RWPE2 (cell line): ENCODE data around the gene TECR.
"Not testable (repeated sequence)": the region's sequence is repeated elsewhere in the genome, so short reads cannot be mapped to it uniquely, and the experiment has no call there.

Experiments used
- ATAC-seq: fragments of 200-7000 bp; cut with Tn5 transposase; 3 replicates; pipeline ENCODE4 v1.9.1; 2021; ENCODE audit warnings: low read depth
- DNase-seq: peaks from one replicate; pipeline ENCODE4 v3.0.0-alpha.2; 2020; ENCODE audit warnings: low spot score
- H3K27ac ChIP-seq: fragments of 450-650 bp; 2 replicates; pipeline ENCODE4 v1.5.1; 2017; ENCODE audit warnings: mild to moderate bottlenecking; ENCODE audit not compliant: poor library complexity, severe bottlenecking
- H3K27me3 ChIP-seq: fragments of 250-450 bp; sonication (Bioruptor Pico); 2 replicates; pipeline ENCODE4 v1.5.1; 2021; ENCODE audit warnings: mild to moderate bottlenecking, moderate library complexity; ENCODE audit not compliant: insufficient read depth, poor library complexity, severe bottlenecking
- H3K36me3 ChIP-seq: fragments of 250-450 bp; sonication (Bioruptor Pico); 2 replicates; pipeline ENCODE4 v1.5.1; 2020; ENCODE audit warnings: low read depth, mild to moderate bottlenecking, moderate library complexity
- H3K4me1 ChIP-seq: fragments of 250-450 bp; sonication (Bioruptor Pico); 2 replicates; pipeline ENCODE4 v1.5.1; 2021; ENCODE audit warnings: mild to moderate bottlenecking, moderate library complexity; ENCODE audit not compliant: insufficient read depth, poor library complexity, severe bottlenecking
- H3K4me3 ChIP-seq: fragments of 250-450 bp; sonication (Bioruptor Pico); 2 replicates; pipeline ENCODE4 v1.5.1; 2021; ENCODE audit warnings: mild to moderate bottlenecking, moderate library complexity; ENCODE audit not compliant: severe bottlenecking
- H3K9me3 ChIP-seq: fragments of 250-450 bp; sonication (Bioruptor Pico); 2 replicates; pipeline ENCODE4 v1.5.1; 2021; ENCODE audit warnings: mild to moderate bottlenecking, moderate library complexity; ENCODE audit not compliant: severe bottlenecking
- CTCF ChIP-seq: fragments of 450-650 bp; IDR thresholded peaks from one replicate; pipeline ENCODE4 v1.5.1; 2017; ENCODE audit warnings: mild to moderate bottlenecking, moderate library complexity; ENCODE audit not compliant: poor library complexity, severe bottlenecking

The TECR gene

GRCh38 chr19:14503285-14503684 is 26.1 kb upstream of the TECR start:
- no peak for ATAC-seq

DNA sequence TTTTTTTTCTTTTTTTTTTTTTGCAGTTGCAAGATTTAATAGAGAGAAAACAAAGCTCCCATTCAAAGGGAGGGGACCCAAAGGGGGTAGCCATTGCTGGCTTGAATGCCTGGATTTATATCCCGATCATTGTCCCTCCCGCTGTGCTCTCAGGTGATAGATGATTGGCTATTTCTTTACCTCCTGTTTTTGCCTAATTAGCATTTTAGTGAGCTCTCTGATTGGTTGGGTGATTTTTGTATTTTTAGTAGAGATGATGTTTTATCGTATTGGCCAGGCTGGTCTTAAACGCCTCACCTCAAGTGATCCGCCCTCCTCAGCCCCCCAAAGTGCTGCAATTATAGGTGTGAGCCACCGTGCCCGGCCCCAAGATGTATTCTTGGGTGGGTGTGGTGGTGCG is 24.8 kb upstream of the TECR start:
- Histone ChIP-seq H3K4me1 (peaks cover 39% of the 10 kb centered on the region), H3K27ac (peak overlapping the region; percentile 98)

More at GRCh38 chr19:14503285-14503684, 26.1 kb upstream of the TECR start:
- H3K4me1 ChIP-seq, result peaks cover 39% of the 10 kb centered on the region
- H3K9me3 ChIP-seq, result no peaks in the 10 kb centered on the region
- no peaks in the 10 kb centered on the region for H3K27me3 ChIP-seq
- H3K27ac ChIP-seq, result peak overlapping the region; percentile 98
- no peak for DNase-seq
- H3K4me3 ChIP-seq, result no peak overlapping the region
- no peak for TF ChIP-seq CTCF
- no peaks in the 10 kb centered on the region for H3K36me3 ChIP-seq

DNA sequence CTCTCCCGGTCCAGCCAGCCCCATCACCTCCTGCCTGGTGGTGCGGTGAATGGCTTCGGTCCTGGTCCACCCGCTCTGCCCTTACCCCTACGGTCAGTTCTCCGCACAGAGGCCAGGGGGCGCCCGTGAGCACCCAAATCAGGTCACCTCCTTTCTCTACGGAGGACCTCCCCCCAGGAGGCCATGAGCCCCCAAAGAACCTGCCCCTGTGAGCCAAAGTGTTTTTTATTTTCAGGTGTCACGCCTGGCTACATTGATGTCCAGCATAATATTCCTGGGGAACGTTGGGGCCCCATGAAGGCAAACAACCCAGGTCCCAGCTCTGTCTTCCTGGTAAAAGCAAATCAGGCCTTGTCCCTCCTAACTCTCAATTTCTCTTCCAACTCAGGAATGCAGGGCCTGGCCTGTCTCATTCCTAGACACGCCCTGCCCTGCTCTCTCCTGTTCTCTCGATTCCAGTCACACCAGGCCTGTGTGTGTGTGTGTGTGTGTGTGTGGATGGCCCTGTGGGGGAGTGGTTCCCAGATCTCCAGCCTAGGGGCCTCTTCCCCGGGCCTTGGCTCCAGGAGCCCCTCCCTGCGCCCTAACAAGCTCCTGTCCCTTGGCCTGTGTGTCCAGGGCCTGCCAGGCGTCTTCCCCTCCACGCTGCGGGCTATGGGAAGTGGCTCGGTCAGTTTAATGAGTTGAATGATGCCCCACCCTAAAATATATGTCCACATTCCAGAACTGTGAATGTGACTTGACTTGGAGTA is 23.7 kb upstream of the TECR start:
- Histone ChIP-seq H3K27ac (peak overlapping the region; percentile 98), H3K36me3 (no peaks in the 10 kb centered on the region), H3K9me3 (no peaks in the 10 kb centered on the region), H3K4me3 (no peak overlapping the region), H3K27me3 (no peaks in the 10 kb centered on the region), H3K4me1 (peaks cover 42% of the 10 kb centered on the region)
- peak; percentile 78 for ATAC-seq
- peak; percentile 90 for TF ChIP-seq CTCF
- peak; percentile 92 for DNase-seq

More for the DNA sequence above, 24.8 kb upstream of the TECR start:
- H3K27me3 ChIP-seq, DNase-seq, H3K36me3 ChIP-seq, ATAC-seq, H3K4me3 ChIP-seq, H3K9me3 ChIP-seq: not testable (repeated sequence)

DNA sequence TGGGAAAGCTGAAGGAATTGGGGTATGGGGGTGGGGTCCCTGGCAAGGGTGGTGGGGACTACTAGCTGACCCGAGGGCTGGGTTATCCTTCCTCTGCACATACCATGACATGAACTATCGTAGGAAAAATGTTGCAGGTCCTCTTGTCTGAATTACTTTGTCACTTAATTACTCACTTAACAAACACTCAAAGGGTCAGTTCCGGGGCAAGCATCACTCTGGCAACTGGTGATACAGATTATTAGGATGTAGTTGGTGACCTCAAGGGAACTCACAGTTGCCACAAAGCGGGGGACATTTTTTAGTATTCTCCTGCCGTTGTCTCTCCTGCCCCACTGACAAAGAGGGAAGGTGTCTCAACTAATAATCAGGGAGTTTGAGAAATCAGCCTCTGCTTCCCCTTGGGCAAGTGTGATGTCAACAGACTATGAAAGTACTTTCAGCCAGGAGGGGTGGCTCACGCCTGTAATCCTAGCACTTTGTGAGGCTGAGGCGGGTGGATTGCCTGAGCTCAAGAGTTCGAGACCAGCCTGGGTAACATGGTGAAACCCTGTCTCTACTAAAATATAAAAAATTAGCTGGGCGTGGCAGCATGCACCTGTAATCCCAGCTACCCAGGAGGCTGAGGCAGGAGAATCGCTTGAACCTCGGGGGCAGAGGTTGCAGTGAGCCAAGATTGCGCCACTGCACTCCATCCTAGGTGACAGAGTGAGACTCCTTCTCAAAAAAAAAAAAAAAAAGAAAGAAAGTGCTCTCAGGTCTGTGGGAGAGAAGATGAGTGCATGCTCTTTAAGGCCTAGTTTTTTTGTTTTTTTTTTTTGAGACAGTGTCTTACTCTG is 21.5 kb upstream of the TECR start:
- no peak overlapping the region for H3K4me3 ChIP-seq
- no peaks in the 10 kb centered on the region for H3K36me3 ChIP-seq
- H3K4me1 ChIP-seq, result peaks cover 47% of the 10 kb centered on the region
- DNase-seq (no peak), ATAC-seq (no peak)
- no peaks in the 10 kb centered on the region for H3K27me3 ChIP-seq
- no peaks in the 10 kb centered on the region for H3K9me3 ChIP-seq
- TF ChIP-seq CTCF, result no peak
- H3K27ac ChIP-seq, result peak overlapping the region; percentile 98

DNA sequence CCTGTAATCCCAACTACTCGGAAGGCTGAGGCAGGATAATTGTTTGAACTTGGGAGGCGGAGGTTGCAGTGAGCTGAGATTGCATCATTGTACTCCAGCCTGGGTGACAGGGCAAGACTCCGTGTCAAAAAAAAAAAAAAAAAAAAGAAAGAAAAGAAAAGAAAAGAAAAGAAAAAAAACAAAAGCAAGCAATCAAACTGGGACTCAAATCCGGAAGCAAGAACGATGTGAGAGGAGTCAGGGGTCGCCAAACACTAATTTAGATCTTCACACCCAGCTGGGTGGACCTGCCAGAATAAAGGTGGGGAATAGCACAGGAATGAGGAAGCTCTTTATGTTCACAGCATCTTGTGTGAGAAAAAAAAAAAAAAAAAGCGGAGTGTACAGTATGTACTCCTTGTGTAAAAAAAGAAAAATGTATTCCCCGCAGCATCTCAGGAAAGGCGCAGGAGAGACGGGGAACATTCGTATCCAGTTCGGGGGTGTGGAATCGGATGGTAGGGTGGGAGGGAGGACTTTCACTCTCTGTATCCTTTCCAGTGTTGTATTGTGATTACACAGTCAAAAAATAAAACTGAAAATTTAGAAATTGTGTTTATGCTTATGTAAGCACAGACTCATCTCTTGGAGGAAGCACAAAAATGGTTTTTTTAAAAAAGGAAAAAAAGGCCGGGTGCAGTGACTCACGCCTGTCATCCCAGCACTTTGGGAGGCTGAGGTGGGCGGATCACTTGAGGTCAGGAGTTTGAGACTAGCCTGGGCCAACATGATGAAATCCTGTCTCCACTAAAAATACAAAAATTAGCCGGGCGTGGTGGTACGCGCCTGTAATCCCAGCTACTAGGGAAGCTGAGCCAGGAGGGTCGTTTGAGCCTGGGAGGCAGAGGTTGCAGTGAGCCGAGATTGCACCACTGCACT is 18.8 kb upstream of the TECR start:
- Histone ChIP-seq H3K4me3 (no peak overlapping the region), H3K36me3 (peaks cover 18% of the 10 kb centered on the region), H3K27ac (peak overlapping the region; percentile 98), H3K27me3 (no peaks in the 10 kb centered on the region), H3K9me3 (no peaks in the 10 kb centered on the region), H3K4me1 (peaks cover 34% of the 10 kb centered on the region)
- peak; percentile 41 for ATAC-seq
- no peak for TF ChIP-seq CTCF
- DNase-seq, result no peak
